ENCODE measurements around the gene PXDN.
"Not testable (repeated sequence)": the region's sequence is repeated elsewhere in the genome, so short reads cannot be mapped to it uniquely, and the experiment has no call there.

The PXDN gene, protein sequence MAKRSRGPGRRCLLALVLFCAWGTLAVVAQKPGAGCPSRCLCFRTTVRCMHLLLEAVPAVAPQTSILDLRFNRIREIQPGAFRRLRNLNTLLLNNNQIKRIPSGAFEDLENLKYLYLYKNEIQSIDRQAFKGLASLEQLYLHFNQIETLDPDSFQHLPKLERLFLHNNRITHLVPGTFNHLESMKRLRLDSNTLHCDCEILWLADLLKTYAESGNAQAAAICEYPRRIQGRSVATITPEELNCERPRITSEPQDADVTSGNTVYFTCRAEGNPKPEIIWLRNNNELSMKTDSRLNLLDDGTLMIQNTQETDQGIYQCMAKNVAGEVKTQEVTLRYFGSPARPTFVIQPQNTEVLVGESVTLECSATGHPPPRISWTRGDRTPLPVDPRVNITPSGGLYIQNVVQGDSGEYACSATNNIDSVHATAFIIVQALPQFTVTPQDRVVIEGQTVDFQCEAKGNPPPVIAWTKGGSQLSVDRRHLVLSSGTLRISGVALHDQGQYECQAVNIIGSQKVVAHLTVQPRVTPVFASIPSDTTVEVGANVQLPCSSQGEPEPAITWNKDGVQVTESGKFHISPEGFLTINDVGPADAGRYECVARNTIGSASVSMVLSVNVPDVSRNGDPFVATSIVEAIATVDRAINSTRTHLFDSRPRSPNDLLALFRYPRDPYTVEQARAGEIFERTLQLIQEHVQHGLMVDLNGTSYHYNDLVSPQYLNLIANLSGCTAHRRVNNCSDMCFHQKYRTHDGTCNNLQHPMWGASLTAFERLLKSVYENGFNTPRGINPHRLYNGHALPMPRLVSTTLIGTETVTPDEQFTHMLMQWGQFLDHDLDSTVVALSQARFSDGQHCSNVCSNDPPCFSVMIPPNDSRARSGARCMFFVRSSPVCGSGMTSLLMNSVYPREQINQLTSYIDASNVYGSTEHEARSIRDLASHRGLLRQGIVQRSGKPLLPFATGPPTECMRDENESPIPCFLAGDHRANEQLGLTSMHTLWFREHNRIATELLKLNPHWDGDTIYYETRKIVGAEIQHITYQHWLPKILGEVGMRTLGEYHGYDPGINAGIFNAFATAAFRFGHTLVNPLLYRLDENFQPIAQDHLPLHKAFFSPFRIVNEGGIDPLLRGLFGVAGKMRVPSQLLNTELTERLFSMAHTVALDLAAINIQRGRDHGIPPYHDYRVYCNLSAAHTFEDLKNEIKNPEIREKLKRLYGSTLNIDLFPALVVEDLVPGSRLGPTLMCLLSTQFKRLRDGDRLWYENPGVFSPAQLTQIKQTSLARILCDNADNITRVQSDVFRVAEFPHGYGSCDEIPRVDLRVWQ (N-terminal part only)

DNA sequence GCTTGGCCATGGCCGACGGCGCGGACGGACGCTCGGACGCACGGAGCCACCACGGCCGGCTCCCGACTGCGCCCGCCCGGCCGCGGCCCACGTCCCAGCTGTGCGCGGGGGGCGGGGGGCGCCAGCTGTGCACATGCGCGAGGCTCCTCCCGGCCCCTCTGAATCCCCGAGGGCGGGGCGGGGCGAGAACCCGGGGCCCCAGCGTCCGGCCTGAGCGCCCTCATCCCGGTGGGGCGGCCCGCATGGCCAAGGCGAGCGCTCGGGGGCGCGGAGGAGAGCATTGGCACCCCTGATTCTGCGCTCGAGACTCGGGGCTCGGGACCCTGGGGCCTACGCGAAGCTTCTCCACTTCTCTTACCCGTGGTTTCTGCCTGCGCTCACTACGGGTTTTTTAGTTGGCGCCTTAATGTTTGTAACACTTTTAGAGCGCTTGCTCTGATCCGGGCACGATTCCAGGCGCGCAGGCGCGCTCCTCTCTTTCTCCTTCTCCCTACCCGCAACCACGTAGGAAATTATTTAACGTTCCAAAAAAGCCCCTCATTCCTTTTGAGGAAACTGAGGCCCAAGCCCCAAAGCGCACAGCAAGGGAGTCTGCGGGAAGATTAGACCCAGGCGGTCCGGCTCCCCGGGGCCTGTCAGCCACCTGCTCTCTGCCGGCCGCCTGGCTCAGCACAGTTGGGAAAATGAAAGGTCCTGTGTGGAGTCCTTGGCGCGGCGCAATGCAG lies at the start of gene PXDN:
Gene PXDN (minus strand): TSS at position 70 of the 725 bp plus-strand sequence. CDS start 60 bp downstream, at position 10.
- no peak for DNase-seq
- in situ Hi-C loops (cut with MboI; ENCODE audit: low pct_unique_long_range_greater_than_20kb, low sequenced_read_pairs), result no loop called here

DNA sequence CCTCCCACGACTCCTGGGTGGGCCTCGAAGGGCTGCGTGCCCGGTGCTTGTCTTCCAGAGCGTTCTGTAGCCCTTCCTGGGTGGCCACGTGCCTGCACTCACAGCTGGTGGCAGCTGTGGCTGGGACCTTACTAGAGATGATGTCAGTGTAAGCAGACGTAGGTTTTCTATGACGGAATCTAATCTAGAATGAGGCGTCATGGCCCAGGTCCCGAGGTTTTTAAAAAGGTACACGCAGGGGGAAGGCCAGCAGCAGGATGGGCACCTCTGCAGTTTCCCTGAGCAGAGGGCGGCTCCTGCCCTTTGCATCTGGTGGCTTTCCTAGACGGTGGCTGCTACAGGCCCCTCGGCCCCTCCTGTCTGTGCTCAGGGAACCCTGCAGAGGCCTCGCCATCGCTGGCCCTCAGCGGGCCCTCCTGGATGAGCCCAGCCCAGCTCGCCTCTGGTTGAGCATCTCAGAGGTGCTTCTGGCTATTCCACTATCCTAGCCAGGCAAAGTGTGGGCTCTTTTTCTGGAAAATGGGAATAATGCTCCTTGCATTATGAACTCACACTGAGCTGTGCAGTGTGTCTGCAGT lies 49.6 kb upstream of the PXDN start:
- in situ Hi-C loops (cut with MboI; ENCODE audit: low pct_unique_long_range_greater_than_20kb, low sequenced_read_pairs), result no loop called here
- DNase-seq, result no peak

GRCh38 chr2:1793001-1793867 lies 48.9 kb upstream of the PXDN start:
- no peak for DNase-seq
- in situ Hi-C loops (cut with MboI; ENCODE audit: low pct_unique_long_range_greater_than_20kb, low sequenced_read_pairs), result no loop called here

DNA sequence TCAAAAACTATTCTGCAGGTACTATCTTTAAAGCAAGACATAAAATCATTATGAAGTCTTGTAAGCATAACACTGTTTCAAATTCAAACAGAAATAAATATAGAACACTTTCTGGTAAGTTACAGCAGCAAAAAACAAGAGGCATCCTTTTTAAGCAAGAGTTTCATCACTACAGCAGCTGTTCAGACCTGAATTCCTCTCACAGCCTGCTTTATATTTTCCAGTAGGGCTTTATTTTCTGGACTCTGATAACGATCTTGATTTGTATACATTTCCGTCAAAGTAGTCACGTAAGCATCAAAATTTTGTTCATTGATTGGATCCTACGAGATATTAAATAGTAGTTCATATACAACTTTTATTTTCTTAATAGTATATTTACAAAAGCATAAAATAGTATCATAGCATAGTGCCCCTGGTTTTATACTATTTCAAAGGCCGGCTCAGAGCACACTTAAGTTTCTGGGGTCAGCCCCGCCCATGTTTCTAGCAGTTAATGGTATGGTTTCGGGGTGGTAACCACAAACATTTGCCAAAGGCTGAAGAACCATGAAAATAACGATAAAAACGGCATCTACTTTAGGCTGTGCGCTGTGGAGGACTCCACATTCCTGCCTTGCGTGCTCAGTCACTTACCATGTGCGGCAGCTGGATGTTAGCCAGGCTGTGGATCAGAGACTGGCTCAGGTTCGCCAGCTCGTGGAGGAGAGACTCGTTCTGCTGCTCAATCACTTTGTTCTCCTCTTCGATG lies 47.5 kb upstream of the PXDN start:
- in situ Hi-C loops (cut with MboI; ENCODE audit: low pct_unique_long_range_greater_than_20kb, low sequenced_read_pairs), result no loop called here
- DNase-seq, result no peak

GRCh38 chr2:1791006-1791605 lies 46.8 kb upstream of the PXDN start:
- in situ Hi-C loops (cut with MboI; ENCODE audit: low pct_unique_long_range_greater_than_20kb, low sequenced_read_pairs), result no loop called here
- DNase-seq, result no peak

GRCh38 chr2:1790473-1790872 lies 46.2 kb upstream of the PXDN start:
- in situ Hi-C loops (cut with MboI; ENCODE audit: low pct_unique_long_range_greater_than_20kb, low sequenced_read_pairs), result no loop called here

GRCh38 chr2:1789610-1790009 lies 45.3 kb upstream of the PXDN start:
- in situ Hi-C loops (cut with MboI; ENCODE audit: low pct_unique_long_range_greater_than_20kb, low sequenced_read_pairs), result no loop called here
- no peak for DNase-seq

More at GRCh38 chr2:1790473-1790872, 46.2 kb upstream of the PXDN start:
- no peak for DNase-seq

- no peak for DNase-seq
- in situ Hi-C loops (cut with MboI; ENCODE audit: low pct_unique_long_range_greater_than_20kb, low sequenced_read_pairs), result no loop called here
Measured at GRCh38 chr2:1788478-1788959, 44.2 kb upstream of the PXDN start.

- in situ Hi-C loops (cut with MboI; ENCODE audit: low pct_unique_long_range_greater_than_20kb, low sequenced_read_pairs), result no loop called here
- no peak for DNase-seq
Measured at GRCh38 chr2:1787755-1788477, 43.6 kb upstream of the PXDN start.

- no peak for DNase-seq
- in situ Hi-C loops (cut with MboI; ENCODE audit: low pct_unique_long_range_greater_than_20kb, low sequenced_read_pairs), result no loop called here
Measured at GRCh38 chr2:1784986-1785617, 40.8 kb upstream of the PXDN start.

DNA sequence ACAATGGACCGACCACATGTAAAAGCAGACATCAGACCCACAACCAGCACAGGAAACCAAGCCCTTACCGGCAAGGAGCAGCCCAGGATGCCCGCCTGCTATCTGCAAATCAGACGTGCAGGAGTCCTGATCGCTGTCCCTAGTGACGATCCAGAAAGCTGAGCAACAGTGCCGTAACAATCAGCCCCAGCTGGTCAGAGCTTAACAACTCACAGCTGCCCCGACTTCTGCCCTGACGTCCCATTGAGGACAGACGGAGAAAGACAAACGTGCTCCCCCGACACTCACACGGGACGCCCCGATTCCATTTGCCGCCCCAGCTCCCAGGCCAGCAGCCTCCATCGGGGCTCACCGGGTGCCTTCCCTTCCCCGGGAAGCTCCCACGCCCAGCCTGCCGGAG lies 39.8 kb upstream of the PXDN start:
- in situ Hi-C loops (cut with MboI; ENCODE audit: low pct_unique_long_range_greater_than_20kb, low sequenced_read_pairs), result no loop called here
- no peak for DNase-seq

DNA sequence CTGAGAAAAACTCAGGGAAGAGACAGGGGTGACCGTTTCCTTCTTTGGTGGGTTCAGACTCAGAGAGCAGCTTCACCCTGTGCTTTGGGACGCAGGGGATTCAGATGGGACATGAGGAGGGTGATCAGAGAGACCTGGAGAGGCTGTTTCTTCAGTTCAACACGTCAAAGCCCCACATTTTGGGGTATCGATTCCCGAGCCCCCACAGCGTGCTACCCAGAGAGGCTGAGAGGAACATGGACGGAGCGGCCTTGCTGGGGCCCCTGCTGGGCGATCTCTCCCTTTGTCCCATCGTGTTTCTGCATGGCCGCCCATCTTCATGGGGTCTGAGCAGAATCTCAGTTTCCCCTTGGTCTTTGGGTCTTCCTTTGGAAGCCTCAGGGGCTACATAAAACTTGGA lies 38.2 kb upstream of the PXDN start:
- in situ Hi-C loops (cut with MboI; ENCODE audit: low pct_unique_long_range_greater_than_20kb, low sequenced_read_pairs), result no loop called here
- DNase-seq, result no peak

DNA sequence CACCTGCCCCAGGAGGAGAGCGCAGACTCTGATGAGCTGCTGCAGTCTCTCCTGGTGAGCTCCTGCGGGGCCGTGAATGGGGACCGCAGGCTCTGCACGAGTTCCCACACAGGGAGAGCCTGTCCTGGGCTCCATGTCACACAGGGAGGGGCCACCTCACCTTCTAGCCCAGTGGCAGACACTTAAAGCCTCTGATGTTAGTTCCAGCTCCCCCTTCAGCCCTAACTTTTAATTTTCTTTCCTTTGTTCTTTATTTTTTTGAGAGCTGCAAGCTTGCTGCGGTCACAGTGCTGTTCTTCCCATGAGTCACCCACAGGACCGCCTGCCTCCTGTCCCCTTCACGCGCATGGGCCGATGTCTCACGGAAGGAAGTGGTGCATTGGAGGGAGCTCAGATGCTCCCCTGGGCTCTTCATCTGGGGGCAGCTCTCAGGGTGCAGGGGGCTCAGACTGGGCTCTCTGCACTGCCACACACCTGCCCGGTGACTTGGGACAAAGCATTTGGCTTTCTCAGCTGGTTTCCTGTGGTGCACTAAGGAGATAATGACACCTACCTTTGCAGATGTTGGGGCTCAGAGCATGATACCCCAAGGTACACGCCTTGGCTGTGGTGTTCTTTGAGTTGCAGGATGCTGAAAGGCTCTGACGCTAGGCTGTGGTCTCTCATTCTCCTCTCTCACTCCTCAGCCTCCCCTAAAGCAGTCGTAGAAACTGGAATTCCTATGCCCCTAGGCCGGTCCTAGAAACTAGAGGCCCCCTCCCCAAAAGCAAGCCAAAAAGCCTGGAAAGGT lies 37.2 kb upstream of the PXDN start:
- in situ Hi-C loops (cut with MboI; ENCODE audit: low pct_unique_long_range_greater_than_20kb, low sequenced_read_pairs), result no loop called here

GRCh38 chr2:1780693-1781092 lies 36.4 kb upstream of the PXDN start:
- DNase-seq, result no peak

More for the DNA sequence above, 37.2 kb upstream of the PXDN start:
- no peak for DNase-seq

DNA sequence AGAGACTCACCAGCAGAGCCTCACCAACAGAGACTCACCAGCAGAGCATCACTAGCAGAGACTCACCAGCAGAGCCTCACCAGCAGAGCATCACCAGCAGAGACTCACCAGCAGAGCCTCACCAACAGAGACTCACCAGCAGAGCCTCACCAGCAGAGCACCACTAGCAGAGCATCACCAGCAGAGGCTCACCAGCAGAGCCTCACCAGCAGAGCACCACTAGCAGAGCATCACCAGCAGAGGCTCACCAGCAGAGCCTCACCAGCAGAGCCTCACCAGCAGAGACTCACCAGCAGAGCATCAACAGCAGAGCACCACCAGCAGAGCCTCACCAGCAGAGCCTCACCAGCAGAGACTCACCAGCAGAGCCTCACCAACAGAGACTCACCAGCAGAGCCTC lies 35.7 kb upstream of the PXDN start:
- in situ Hi-C loops (cut with MboI; ENCODE audit: low pct_unique_long_range_greater_than_20kb, low sequenced_read_pairs); DNase-seq: not testable (repeated sequence)

More at GRCh38 chr2:1780693-1781092, 36.4 kb upstream of the PXDN start:
- in situ Hi-C loops (cut with MboI; ENCODE audit: low pct_unique_long_range_greater_than_20kb, low sequenced_read_pairs), result no loop called here
